ENCODE data around the gene GALNS. TPM values are rescaled to one million over a fixed set of nuclear protein-coding genes. Genes with fewer than 3 reads are reported as not detected.

Gene GALNS
- total RNA-seq, 1 donor from 2014 or later = 32.8 TPM

GRCh38 chr16:88764080-88764479 is 92.7 kb downstream of the GALNS start:
- Histone ChIP-seq H3K27ac (peak overlapping the region; percentile 13), H3K27me3 (no peaks in the 10 kb centered on the region)

More at GRCh38 chr16:88764080-88764479, 92.7 kb downstream of the GALNS start:
- no peak overlapping the region for H3K4me3 ChIP-seq
- no peaks in the 10 kb centered on the region for H3K9me3 ChIP-seq
- TF ChIP-seq CTCF (IDR thresholded peaks at IDR 0.05) = no peak
- ATAC-seq (no peak), DNase-seq (no peak)
- no peaks in the 10 kb centered on the region for H3K36me3 ChIP-seq
- intact Hi-C loops (cut with DNase I) = no loop called here
- H3K4me1 ChIP-seq = peaks cover 84% of the 10 kb centered on the region

Other genes with a start within 250 kb of the GALNS start
- not detected for gene IL17C, start 218.4 kb downstream of the GALNS start, total RNA-seq
- gene CYBA, start 205.9 kb downstream of the GALNS start, total RNA-seq = 257 TPM
- gene MVD, start 193.9 kb downstream of the GALNS start, total RNA-seq = 104 TPM
- 7.0 TPM for gene SNAI3, start 170.4 kb downstream of the GALNS start, total RNA-seq
- gene RNF166, start 150.5 kb downstream of the GALNS start, total RNA-seq = 50.6 TPM
- 21.3 TPM for gene CTU2, start 150.4 kb downstream of the GALNS start, total RNA-seq
- 196 TPM for gene PIEZO1, start 71.7 kb downstream of the GALNS start, total RNA-seq
- 1.0 TPM for gene CDT1, start 53.2 kb downstream of the GALNS start, total RNA-seq
- gene APRT, start 45.0 kb downstream of the GALNS start, total RNA-seq = 85.2 TPM
- gene TRAPPC2L, start 180 bp upstream of the GALNS start, total RNA-seq = 43.9 TPM
- not detected for gene PABPN1L, start 9.7 kb upstream of the GALNS start, total RNA-seq
- gene CBFA2T3, start 120.3 kb upstream of the GALNS start, total RNA-seq = 19.0 TPM
- 32.0 TPM for gene ACSF3, start 236.9 kb upstream of the GALNS start, total RNA-seq

All from upper lobe of right lung (tissue), 1 donor.